Psoas muscle (tissue), 8 donors: Measurements from ENCODE around the gene CADM2. TPM values are rescaled to one million over a fixed set of nuclear protein-coding genes. Genes with fewer than 3 reads are reported as not detected.

Source experiments
- ATAC-seq, 4 donors: fragments of 200-7000 bp; cut with Tn5 transposase; one replicate each; pipeline ENCODE4 v1.9.1; 2020; ENCODE audit warnings: moderate library complexity in 3 of 4, mild to moderate bottlenecking in 2 of 4
- DNase-seq, 2 donors: peaks; one replicate each; pipeline ENCODE4 v3.0.0-alpha.2; 2020
- H3K27ac ChIP-seq: fragments of 200-600 bp; one replicate; pipeline ENCODE4 v1.8.0; 2022
- H3K27me3 ChIP-seq, 3 donors: fragments of 200-600 bp in 1 of 3; one replicate each; pipeline versions ENCODE4 v1.6.1 to v1.8.0; 2013 to 2022; ENCODE audit warnings: low read length in 2 of 3, mild to moderate bottlenecking in 2 of 3, moderate library complexity in 1 of 3; ENCODE audit not compliant: insufficient read depth in 3 of 3
- H3K36me3 ChIP-seq, 2 donors: fragments of 200-600 bp in 1 of 2; one replicate each; pipeline versions ENCODE4 v1.6.1 to v1.8.0; 2013 to 2022; ENCODE audit warnings: low read depth in 1 of 2, mild to moderate bottlenecking in 1 of 2, moderate library complexity in 1 of 2; ENCODE audit not compliant: insufficient read depth in 1 of 2
- H3K4me1 ChIP-seq: fragments of 200-600 bp; one replicate; pipeline ENCODE4 v1.8.0; 2022
- H3K4me3 ChIP-seq: fragments of 200-600 bp; one replicate; pipeline ENCODE4 v1.8.0; 2022; ENCODE audit warnings: mild to moderate bottlenecking
- H3K9me3 ChIP-seq: fragments of 200-600 bp; one replicate; pipeline ENCODE4 v1.8.0; 2022
- CTCF ChIP-seq: fragments of 200-600 bp; IDR thresholded peaks from one replicate; pipeline ENCODE4 v1.8.0; 2022; ENCODE audit warnings: antibody characterized with exemption
- WGBS, 3 donors: extraction: QIAGEN DNeasy Blood & Tissue Kit; methylation state at CpG; one replicate each; pipeline versions ENCODE4 v1.1.6 to v1.1.7; 2013; 5-methylcytosine and 5-hydroxymethylcytosine counted together
- intact Hi-C, 2 donors: fragments of 100-400 bp; cut with DNase I; formaldehyde crosslinking; loops; one replicate each; pipeline versions ENCODE4 v1.11.0 to v1.14.2; 2022
- polyA plus RNA-seq, 3 donors: library from polyadenylated mRNA; stranded (reverse); fragments of 200-250 nt; gene quantifications; one replicate each; pipeline ENCODE4 v1.2.3, GENCODE V29; 2013
- total RNA-seq, 4 donors: library from RNA; stranded (reverse); fragmentation: NEBNext Ultra II Directional in 2 of 4; extraction: Animal tissue kit (Norgen Biotek cat#: 25700) in 2 of 4; gene quantifications; one replicate each; pipeline versions ENCODE4 v1.2.1 to v1.2.4, GENCODE V29; 2021 to 2023
- donor health status: healthy with polysubstance abuse.
- donor health status: DM: no; HTN: no; CAD: no; lungs with moderate emphysema.
- donor health status: Bipolar disorder and iron deficiency.
- donor health status: healthy.
- donor health status: DM: yes; HTN: yes; CAD: no.
- donor health status: DM: no; HTN: no; CAD: no.
- donor health status: DM: no; HTN: no; CAD: no.
- donor health status: DM: yes; HTN: yes; CAD: no.

The CADM2 gene
- total and polyA plus RNA-seq, 7 donors = 3.6 to 15.7 (median 6.3) TPM

- Histone ChIP-seq H3K4me3 (no peak overlapping the region), H3K27ac (no peak overlapping the region), H3K9me3 (no peaks in the 10 kb centered on the region), H3K27me3 (no peaks in the 10 kb centered on the region), H3K4me1 (no peaks in the 10 kb centered on the region), H3K36me3 (no peaks in the 10 kb centered on the region)
- DNase-seq (no peak), ATAC-seq (no peak)
- 90 to 100% (median 95%) methylated on average over 1 of the region's 1 CpG for WGBS, 3 donors
- TF ChIP-seq CTCF = no peak
- intact Hi-C loops = no loop called here
Observed at GRCh38 chr3:86029590-86029989, 1070.8 kb downstream of the CADM2 start.

GRCh38 chr3:86037916-86038315, 1079.1 kb downstream of the CADM2 start:
- DNase-seq = no peak
- TF ChIP-seq CTCF = no peak
- Histone ChIP-seq H3K4me3 (no peak overlapping the region), H3K9me3 (no peaks in the 10 kb centered on the region), H3K27ac (no peak overlapping the region), H3K27me3 (no peaks in the 10 kb centered on the region), H3K36me3 (no peaks in the 10 kb centered on the region), H3K4me1 (no peaks in the 10 kb centered on the region)
- intact Hi-C loops = no loop called here
- no peak for ATAC-seq

- H3K9me3 ChIP-seq = peaks cover 5% of the 10 kb centered on the region
- 73 to 75% (median 73%) methylated on average over 6 of the region's 6 CpGs for WGBS, 3 donors
- ATAC-seq (peak in 1 of 4 donors; percentile 60), DNase-seq (no peak)
- H3K36me3 ChIP-seq = no peaks in the 10 kb centered on the region
- H3K27me3 ChIP-seq = no peaks in the 10 kb centered on the region
- H3K4me3 ChIP-seq = no peak overlapping the region
- intact Hi-C loops = no loop called here
- no peak for TF ChIP-seq CTCF
- no peak overlapping the region for H3K27ac ChIP-seq
- H3K4me1 ChIP-seq = no peaks in the 10 kb centered on the region
Observed at GRCh38 chr3:86046436-86047136, 1087.8 kb downstream of the CADM2 start.

GRCh38 chr3:86047161-86047560, 1088.4 kb downstream of the CADM2 start:
- DNase-seq (no peak), ATAC-seq (no peak)
- H3K27ac ChIP-seq = no peak overlapping the region
- H3K4me1 ChIP-seq = no peaks in the 10 kb centered on the region
- H3K36me3 ChIP-seq = no peaks in the 10 kb centered on the region
- intact Hi-C loops = no loop called here
- H3K4me3 ChIP-seq = no peak overlapping the region
- 46 to 53% (median 50%) methylated on average over 1 of the region's 1 CpG for WGBS, 3 donors
- no peaks in the 10 kb centered on the region for H3K27me3 ChIP-seq
- no peak for TF ChIP-seq CTCF
- H3K9me3 ChIP-seq = peaks cover 5% of the 10 kb centered on the region

GRCh38 chr3:86051058-86051457, 1092.3 kb downstream of the CADM2 start:
- Histone ChIP-seq H3K27ac (no peak overlapping the region), H3K27me3 (no peaks in the 10 kb centered on the region), H3K36me3 (no peaks in the 10 kb centered on the region), H3K9me3 (no peaks in the 10 kb centered on the region), H3K4me1 (no peaks in the 10 kb centered on the region), H3K4me3 (no peak overlapping the region)
- 83 to 92% (median 83%) methylated on average over 1 of the region's 1 CpG for WGBS, 3 donors
- ATAC-seq (no peak), DNase-seq (no peak)
- no peak for TF ChIP-seq CTCF
- intact Hi-C loops = no loop called here
